HG03175 (cell line): ENCODE measurements around the gene TNXB.
"Not testable (repeated sequence)": the region's sequence is repeated elsewhere in the genome, so short reads cannot be mapped to it uniquely, and the experiment has no call there.

Experiments used
- ATAC-seq: cut with Tn5 transposase; IDR thresholded peaks from one replicate; pipeline ENCODE4 v1.9.1; 2021; ENCODE audit warnings: mild to moderate bottlenecking, moderate library complexity; ENCODE audit not compliant: unreplicated experiment

TNXB gene

DNA sequence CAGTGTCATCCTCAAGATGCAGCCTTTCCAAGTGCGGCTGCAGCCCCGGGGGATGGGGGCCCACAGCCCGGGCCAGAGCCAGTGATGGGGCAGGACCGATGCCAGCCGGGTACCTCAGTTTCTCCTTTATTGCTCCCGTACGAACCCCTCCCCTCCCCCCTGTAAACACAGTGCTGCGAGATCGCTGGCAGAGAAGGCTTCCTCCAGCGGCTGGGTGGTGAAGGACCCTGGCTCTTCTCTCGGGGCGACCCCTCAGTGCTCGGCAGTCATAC, 68.2 kb downstream of the TNXB start:
- not testable (repeated sequence) for ATAC-seq

DNA sequence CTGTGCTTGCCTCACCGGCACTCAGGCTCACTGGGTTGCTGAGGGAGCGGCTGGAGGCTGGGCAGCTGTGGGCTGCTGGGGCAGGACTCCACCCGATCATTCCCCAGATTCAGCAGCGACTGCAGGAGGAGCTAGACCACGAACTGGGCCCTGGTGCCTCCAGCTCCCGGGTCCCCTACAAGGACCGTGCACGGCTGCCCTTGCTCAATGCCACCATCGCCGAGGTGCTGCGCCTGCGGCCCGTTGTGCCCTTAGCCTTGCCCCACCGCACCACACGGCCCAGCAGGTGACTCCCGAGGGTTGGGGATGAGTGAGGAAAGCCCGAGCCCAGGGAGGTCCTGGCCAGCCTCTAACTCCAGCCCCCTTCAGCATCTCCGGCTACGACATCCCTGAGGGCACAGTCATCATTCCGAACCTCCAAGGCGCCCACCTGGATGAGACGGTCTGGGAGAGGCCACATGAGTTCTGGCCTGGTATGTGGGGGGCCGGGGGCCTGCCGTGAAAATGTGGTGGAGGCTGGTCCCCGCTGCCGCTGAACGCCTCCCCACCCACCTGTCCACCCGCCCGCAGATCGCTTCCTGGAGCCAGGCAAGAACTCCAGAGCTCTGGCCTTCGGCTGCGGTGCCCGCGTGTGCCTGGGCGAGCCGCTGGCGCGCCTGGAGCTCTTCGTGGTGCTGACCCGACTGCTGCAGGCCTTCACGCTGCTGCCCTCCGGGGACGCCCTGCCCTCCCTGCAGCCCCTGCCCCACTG, 68.7 kb downstream of the TNXB start:
- not testable (repeated sequence) for ATAC-seq

- ATAC-seq = not testable (repeated sequence)
Measured at GRCh38 chr6:32039321-32040274, 69.5 kb downstream of the TNXB start.

DNA sequence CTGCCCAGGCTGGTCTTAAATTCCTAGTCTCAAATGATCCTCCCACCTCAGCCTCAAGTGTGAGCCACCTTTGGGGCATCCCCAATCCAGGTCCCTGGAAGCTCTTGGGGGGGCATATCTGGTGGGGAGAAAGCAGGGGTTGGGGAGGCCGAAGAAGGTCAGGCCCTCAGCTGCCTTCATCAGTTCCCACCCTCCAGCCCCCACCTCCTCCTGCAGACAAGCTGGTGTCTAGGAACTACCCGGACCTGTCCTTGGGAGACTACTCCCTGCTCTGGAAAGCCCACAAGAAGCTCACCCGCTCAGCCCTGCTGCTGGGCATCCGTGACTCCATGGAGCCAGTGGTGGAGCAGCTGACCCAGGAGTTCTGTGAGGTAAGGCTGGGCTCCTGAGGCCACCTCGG, 70.3 kb downstream of the TNXB start:
- ATAC-seq = not testable (repeated sequence)

GRCh38 chr6:32037598-32038524, 71.3 kb downstream of the TNXB start, which contains the start of gene CYP21A2:
CYP21A2 (plus strand) TSS chr6:32038415; CDS start chr6:32038423, 8 bp downstream.
- not testable (repeated sequence) for ATAC-seq

- not testable (repeated sequence) for ATAC-seq
Measured at GRCh38 chr6:32037136-32037535, 72.0 kb downstream of the TNXB start.

- not testable (repeated sequence) for ATAC-seq
Measured at GRCh38 chr6:32035283-32036013, 73.7 kb downstream of the TNXB start.

DNA sequence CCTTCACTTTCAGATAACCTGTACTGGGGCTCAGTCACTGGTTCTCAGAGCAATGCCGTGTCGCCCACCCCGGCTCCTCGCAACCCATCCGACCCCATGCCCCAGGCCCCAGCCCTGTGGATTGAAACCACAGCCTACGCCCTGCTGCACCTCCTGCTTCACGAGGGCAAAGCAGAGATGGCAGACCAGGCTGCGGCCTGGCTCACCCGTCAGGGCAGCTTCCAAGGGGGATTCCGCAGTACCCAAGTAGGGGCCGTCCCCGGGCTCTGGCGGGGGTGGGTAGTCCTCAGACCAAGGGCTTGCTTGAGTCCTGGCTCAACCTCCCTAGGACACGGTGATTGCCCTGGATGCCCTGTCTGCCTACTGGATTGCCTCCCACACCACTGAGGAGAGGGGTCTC, 79.6 kb downstream of the TNXB start:
- not testable (repeated sequence) for ATAC-seq

GRCh38 chr6:32028631-32029030, 80.5 kb downstream of the TNXB start:
- ATAC-seq = not testable (repeated sequence)

DNA sequence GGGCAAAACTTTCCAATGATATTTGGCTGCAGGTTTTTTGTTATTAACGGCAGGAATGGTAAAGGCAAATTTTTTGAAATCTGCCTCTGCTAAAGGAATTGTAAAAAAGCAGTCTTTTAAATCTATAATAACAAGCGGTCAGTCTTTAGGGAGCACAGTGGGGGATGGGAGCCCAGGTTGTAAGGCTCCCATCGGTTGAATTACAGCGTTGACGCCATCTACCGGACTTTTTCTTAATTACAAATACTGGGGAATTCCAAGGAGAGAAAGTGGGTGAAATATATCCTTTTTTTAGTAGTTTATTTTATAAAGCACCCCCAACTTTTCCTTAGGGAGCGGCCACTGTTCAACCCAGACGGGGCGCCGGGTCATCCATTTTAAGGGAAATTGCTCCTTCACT, 87.0 kb downstream of the TNXB start:
- ATAC-seq = not testable (repeated sequence)

DNA sequence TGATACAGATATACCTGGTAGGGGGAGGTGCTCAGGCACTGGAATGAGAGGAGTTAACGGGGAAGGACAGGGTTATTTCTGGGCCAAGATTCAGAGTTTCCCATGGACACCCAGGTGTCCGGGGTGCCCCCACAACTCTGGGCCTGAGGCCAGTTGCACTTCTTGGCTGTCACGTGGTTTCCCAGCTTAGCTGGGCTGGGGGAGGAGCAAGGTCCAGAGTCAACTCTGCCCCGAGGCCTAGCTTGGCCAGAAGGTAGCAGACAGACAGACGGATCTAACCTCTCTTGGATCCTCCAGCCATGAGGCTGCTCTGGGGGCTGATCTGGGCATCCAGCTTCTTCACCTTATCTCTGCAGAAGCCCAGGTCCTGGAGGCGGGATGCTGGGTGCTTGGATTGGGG, 94.6 kb downstream of the TNXB start, which contains the start of gene C4B:
C4B (plus strand) TSS at position 249 of the 400 bp plus-strand sequence; CDS start at position 300, 51 bp downstream.
- ATAC-seq = not testable (repeated sequence)

GRCh38 chr6:32013738-32014137, 95.4 kb downstream of the TNXB start:
- not testable (repeated sequence) for ATAC-seq

DNA sequence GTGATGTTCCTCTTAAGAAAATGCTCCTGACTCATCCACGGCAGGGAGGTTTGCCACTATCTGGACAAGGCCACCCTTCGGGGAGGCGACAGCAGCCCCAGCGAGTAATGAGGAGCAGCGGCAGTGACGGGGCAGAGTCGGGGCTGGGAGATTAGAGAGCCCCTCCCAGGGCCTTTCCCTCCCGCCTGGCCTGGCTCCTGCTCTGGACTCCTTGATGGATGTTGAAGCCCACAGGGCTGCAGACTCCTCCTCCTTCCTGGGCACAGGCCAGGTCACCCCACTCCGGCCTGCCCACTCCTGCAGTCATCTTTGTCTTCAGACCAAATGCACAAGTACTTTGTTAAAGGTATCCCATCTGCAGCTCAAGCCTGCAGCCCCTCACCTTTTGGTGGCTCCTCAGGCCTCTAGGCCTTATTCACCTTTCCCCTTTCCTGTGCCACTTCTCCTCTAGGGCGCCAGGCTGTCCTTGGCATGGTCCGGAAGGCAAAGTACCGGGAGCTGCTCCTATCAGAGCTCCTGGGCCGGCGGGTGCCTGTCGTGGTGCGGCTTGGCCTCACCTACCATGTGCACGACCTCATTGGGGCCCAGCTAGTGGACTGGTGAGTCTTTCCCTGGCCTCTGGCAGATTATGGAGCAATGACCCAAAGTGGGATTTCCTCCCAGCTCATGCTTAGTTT, 96.1 kb downstream of the TNXB start:
- ATAC-seq = not testable (repeated sequence)

GRCh38 chr6:32010856-32011530, 98.1 kb downstream of the TNXB start:
- not testable (repeated sequence) for ATAC-seq

DNA sequence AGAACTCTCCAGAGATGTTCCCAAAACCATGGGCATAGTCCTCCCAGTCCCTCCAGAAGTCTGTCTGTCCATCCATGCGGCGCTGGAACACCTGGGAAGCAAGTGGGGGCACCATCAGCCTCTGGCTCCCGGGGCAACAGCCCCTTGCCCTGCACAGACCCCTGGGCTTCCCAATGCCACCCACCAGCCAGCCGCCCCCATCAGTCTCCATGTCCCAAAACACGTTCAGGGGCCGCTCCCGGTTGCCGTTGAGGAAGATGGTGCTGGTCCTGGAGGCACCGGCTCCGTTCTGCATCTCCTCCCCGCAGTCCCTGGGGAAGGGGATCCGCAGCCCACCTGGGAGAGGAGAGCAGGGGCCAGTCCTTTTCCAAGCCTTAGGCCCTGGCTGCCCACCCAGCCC, 99.6 kb downstream of the TNXB start:
- not testable (repeated sequence) for ATAC-seq

DNA sequence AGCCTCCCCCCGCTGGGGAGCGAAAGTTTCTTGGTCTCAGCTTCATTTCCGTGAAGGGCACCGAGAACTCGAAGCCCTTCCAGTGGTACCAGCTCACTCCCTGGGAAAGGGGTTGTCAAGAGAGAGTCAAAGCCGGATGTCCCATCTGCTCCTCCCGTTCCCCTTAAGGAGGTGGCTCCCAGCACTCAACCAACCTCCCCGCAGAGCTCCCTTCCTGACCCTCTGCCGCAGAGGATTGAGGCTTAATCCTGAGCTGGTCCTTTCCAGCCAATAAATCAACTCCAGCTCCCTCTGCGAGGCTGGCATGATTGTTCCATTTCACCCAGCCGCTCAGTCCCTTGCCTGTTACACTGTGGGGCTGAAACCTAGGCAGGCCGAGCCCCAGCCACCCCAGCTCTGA, 100.5 kb downstream of the TNXB start:
- ATAC-seq = not testable (repeated sequence)

GRCh38 chr6:32008037-32008436, 101.1 kb downstream of the TNXB start:
- ATAC-seq = not testable (repeated sequence)

GRCh38 chr6:32007086-32007485, 102.1 kb downstream of the TNXB start:
- ATAC-seq = not testable (repeated sequence)
